Type B pancreatic cell (in vitro differentiated cells): ENCODE results near the gene YEATS4. TPM values are rescaled to one million over a fixed set of nuclear protein-coding genes. Genes with fewer than 3 reads are reported as not detected.

Experiments used
- DNase-seq: peaks from one replicate; pipeline ENCODE4 v3.0.0; 2021; ENCODE audit warnings: mixed read lengths; ENCODE audit not compliant: unreplicated experiment; ENCODE audit errors: extremely low spot score
- H3K27ac Mint-ChIP-seq: 2 replicates; pipeline ENCODE4 v1.8.0; 2021; ENCODE audit warnings: mild to moderate bottlenecking, mixed read lengths
- H3K27me3 Mint-ChIP-seq: 2 replicates; pipeline ENCODE4 v1.8.0; 2021; ENCODE audit warnings: mixed read lengths
- H3K36me3 Mint-ChIP-seq: 2 replicates; pipeline ENCODE4 v1.8.0; 2021; ENCODE audit warnings: mixed read lengths
- H3K4me1 Mint-ChIP-seq: one replicate; pipeline ENCODE4 v1.8.0; 2021; ENCODE audit warnings: mixed read lengths; ENCODE audit not compliant: unreplicated experiment
- H3K4me3 Mint-ChIP-seq: 2 replicates; pipeline ENCODE4 v1.8.0; 2021; ENCODE audit warnings: mild to moderate bottlenecking, mixed read lengths
- H3K9me3 Mint-ChIP-seq: 2 replicates; pipeline ENCODE4 v1.8.0; 2021; ENCODE audit warnings: mixed read lengths
- total RNA-seq: library from RNA; stranded (reverse); gene quantifications from 2 replicates; pipeline ENCODE4 v1.2.1, GENCODE V29; 2021; ENCODE audit warnings: low replicate concordance
- TF ChIP-seq, protein P1 (sequence below): fragments of 200-600 bp; sonication (generic); conservative IDR thresholded peaks from 2 replicates; pipeline ENCODE4 v1.5.0; 2021; ENCODE audit warnings: antibody characterized with exemption, mild to moderate bottlenecking

Gene YEATS4
- total RNA-seq, 1 donor from 2014 or later = 24.6 TPM

DNA sequence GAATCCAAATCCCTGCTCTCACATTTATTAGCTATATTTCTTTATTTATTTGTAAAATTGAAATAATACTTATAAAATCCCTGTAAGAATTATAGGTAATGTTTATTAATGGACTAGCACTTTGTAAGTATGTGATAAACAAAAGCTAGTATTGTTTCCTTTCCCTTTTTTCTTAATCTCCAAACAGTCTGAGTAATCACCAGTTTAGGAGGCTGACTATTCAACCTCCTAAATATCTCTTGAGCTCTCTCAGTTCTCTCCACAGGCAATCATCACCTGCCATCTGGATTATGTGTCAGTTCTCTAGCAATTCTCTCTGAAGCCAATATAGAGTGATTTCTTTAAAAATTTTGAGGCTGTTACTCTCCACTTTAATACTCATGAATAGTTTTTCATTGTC lies 20.6 kb upstream of the YEATS4 start:
- H3K36me3 Mint-ChIP-seq = no peaks in the 10 kb centered on the region
- no peak for DNase-seq
- TF ChIP-seq, protein P1, sequence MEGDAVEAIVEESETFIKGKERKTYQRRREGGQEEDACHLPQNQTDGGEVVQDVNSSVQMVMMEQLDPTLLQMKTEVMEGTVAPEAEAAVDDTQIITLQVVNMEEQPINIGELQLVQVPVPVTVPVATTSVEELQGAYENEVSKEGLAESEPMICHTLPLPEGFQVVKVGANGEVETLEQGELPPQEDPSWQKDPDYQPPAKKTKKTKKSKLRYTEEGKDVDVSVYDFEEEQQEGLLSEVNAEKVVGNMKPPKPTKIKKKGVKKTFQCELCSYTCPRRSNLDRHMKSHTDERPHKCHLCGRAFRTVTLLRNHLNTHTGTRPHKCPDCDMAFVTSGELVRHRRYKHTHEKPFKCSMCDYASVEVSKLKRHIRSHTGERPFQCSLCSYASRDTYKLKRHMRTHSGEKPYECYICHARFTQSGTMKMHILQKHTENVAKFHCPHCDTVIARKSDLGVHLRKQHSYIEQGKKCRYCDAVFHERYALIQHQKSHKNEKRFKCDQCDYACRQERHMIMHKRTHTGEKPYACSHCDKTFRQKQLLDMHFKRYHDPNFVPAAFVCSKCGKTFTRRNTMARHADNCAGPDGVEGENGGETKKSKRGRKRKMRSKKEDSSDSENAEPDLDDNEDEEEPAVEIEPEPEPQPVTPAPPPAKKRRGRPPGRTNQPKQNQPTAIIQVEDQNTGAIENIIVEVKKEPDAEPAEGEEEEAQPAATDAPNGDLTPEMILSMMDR = no peak
- no peaks in the 10 kb centered on the region for H3K9me3 Mint-ChIP-seq
- H3K27ac Mint-ChIP-seq = no peak overlapping the region
- no peaks in the 10 kb centered on the region for H3K4me1 Mint-ChIP-seq
- no peaks in the 10 kb centered on the region for H3K27me3 Mint-ChIP-seq
- no peak overlapping the region for H3K4me3 Mint-ChIP-seq

- Mint-ChIP-seq H3K9me3 (no peaks in the 10 kb centered on the region), H3K27ac (no peak overlapping the region), H3K4me3 (no peak overlapping the region), H3K27me3 (no peaks in the 10 kb centered on the region), H3K36me3 (no peaks in the 10 kb centered on the region), H3K4me1 (no peaks in the 10 kb centered on the region)
- DNase-seq = no peak
- TF ChIP-seq, protein P1 = no peak
These were observed 19.5 kb upstream of the YEATS4 start for GRCh38 chr12:69339999-69340398.

DNA sequence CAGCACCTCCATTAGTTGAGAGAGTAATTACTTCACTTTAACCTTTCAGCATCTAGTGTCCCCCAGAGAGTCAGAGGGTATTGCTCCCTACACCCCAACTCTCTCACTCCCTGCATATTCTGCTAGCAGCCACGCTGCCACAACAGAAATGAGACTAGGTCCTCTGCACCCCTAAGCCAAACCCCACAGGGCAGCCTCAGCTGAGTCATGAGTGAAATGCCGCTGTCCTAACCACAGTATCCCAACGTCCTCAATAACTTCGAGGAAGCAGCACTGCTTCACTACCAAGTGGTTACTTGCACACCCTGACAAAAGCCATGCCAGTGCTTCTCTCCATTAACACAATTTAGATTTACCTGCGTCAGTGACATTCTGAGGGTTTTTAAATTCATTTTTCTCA lies 18.2 kb upstream of the YEATS4 start:
- TF ChIP-seq, protein P1 = no peak
- Mint-ChIP-seq H3K36me3 (no peaks in the 10 kb centered on the region), H3K27ac (no peak overlapping the region), H3K27me3 (no peaks in the 10 kb centered on the region), H3K4me1 (no peaks in the 10 kb centered on the region), H3K9me3 (no peaks in the 10 kb centered on the region), H3K4me3 (no peak overlapping the region)
- DNase-seq = no peak

DNA sequence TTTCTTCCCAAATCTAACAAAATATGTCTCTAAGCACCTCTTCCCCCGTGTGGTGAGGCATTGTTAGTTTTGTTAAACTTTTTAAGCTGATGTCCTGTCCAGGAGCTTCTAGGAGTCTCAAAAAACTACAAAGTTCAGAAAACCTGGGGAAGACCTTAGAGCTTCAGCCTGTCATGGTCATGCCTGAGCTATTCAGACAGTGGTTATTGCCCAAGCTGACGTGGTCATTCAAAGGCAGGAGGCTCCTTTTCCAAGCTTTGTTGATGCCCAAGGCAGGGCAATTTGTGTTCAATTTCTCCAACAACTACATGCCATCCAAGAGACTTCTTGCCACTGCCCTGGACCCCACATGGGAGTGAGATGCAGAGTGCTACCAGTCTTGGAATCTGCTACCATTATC lies 17.1 kb upstream of the YEATS4 start:
- no peaks in the 10 kb centered on the region for H3K9me3 Mint-ChIP-seq
- H3K4me1 Mint-ChIP-seq = no peaks in the 10 kb centered on the region
- TF ChIP-seq, protein P1 = no peak
- no peaks in the 10 kb centered on the region for H3K27me3 Mint-ChIP-seq
- no peak overlapping the region for H3K27ac Mint-ChIP-seq
- DNase-seq = no peak
- H3K4me3 Mint-ChIP-seq = no peak overlapping the region
- no peaks in the 10 kb centered on the region for H3K36me3 Mint-ChIP-seq

GRCh38 chr12:69343357-69343756 lies 16.2 kb upstream of the YEATS4 start:
- Mint-ChIP-seq H3K27me3 (no peaks in the 10 kb centered on the region), H3K36me3 (no peaks in the 10 kb centered on the region), H3K4me1 (peaks cover 3% of the 10 kb centered on the region), H3K4me3 (no peak overlapping the region), H3K9me3 (no peaks in the 10 kb centered on the region), H3K27ac (no peak overlapping the region)
- no peak for DNase-seq
- TF ChIP-seq, protein P1 = no peak
